HS-27A (cell line): ENCODE data around the gene NUDT16.
"Not testable (repeated sequence)": the region's sequence is repeated elsewhere in the genome, so short reads cannot be mapped to it uniquely, and the experiment has no call there.

Experiments
- DNase-seq: peaks from one replicate; pipeline ENCODE4 v3.0.0-alpha.2; 2012; ENCODE audit warnings: low read depth, missing footprints

NUDT16 gene

DNA sequence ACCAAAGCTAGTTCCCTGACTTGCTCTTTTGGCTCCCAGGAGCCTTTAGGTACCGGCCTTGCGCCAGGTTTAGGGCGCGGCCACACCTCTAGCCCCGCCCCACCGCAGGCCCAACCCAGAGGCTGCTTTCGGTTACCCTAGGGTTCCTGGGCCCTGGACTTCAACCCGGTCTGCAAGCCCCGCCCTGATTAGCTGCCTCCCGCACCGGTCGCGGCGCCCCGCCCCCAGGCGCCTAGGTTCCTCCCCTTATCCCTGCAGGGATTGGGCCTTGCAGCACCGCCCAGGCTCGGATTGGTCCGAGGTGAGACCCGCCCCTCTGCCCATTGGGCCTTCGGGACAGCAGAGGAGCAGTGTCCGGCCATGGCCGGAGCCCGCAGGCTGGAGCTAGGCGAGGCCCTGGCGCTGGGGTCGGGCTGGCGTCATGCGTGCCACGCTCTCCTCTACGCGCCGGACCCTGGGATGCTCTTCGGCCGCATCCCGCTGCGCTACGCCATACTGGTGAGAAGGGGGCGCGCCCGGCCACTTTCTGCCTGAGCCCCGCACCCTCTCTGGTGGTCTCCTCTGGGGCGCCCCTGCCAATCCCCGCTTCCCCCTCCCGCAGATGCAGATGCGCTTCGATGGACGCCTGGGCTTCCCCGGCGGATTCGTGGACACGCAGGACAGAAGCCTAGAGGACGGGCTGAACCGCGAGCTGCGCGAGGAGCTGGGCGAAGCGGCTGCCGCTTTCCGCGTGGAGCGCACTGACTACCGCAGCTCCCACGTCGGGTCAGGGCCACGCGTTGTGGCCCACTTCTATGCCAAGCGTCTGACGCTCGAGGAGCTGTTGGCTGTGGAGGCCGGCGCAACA is at the start of gene NUDT16:
Gene NUDT16, plus strand, starts transcription at position 330 of the 847 bp plus-strand sequence. Its CDS starts 31 bp downstream, at position 361.
- peak; percentile 93 for DNase-seq

DNA sequence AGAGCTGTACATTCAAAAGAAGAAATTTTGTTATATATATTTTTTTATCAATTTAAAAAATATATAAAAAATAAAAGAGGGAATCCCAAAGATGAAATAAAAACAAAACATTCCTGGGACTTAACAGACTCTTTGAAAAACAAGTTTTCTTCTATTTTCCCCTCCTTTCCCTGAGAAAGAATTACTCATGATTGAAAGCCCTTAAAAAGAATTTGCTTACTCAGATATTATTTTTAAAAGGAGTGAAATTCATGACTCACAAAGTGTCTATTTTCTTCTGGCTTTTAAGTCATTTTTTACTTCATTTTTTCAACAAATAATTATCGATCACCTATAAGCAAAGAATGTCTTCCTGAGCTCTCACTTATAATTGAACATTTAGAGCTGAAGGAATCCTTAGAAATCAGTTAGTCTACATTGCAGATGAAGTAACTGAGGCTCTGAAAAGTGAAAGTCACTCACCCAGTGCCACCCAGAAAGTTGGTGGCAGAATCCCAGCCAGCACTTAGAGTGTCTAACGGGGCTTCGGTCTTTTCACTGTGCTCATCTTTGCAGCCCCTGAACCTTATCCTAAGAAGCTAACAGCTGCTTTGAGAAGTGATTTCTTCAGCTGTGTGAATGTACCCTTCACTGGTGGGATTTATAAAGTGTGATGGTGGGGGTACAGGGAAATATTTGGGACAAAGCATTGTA is 42.5 kb upstream of the NUDT16 start:
- DNase-seq, result no peak

DNA sequence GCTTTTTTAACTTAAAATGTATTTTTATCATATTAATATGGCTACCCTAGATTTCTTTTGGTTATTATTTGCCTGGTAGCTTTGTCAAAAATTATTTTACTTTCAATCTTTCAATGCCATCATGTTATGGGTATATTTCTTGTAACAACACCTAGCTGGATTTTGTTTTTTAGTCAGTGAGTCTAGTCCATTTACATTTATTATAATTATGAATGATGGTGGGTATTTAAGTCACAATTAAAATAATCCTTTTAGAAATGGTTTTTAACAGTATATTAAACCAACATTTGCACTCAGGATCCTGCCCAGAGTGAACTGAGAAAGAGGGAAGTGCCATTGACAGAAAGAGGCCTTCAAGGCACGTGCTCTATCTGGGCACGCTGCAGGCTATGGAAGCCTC is 39.8 kb upstream of the NUDT16 start:
- DNase-seq, result no peak

DNA sequence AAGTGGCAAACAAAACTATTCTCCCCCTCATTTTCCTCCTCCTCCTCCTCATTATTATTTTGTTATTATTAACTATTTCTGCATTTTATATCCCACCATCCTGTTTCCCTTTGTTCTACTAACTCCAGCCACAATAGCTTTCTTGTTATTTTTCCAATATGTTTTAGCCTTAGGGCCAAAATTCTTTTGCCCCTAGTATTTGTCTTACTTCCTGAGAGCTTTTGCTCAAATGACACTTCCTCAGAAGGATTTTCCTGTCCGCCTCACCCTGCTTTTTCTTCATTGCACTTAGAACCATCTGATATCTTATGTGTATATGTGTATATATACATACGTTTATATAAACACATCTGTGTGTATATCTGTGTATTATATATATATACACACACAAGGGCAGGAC is 32.7 kb upstream of the NUDT16 start:
- no peak for DNase-seq

DNA sequence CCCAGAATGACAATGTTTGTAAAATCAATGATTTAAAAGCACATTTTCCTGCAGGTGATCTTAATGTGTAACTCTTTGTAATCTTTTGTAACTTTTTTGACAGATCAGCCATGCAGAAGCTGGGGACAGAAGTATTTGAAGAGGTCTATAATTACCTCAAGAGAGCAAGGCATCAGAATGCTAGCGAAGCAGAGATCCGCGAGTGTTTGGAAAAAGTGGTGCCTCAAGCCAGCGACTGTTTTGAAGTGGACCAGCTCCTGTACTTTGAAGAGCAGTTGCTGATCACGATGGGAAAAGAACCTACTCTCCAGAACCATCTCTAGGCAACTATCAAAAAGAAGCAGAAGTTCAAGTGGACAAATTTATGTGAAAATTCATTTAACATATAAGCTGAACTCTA is 32.1 kb upstream of the NUDT16 start:
- DNase-seq, result no peak

DNA sequence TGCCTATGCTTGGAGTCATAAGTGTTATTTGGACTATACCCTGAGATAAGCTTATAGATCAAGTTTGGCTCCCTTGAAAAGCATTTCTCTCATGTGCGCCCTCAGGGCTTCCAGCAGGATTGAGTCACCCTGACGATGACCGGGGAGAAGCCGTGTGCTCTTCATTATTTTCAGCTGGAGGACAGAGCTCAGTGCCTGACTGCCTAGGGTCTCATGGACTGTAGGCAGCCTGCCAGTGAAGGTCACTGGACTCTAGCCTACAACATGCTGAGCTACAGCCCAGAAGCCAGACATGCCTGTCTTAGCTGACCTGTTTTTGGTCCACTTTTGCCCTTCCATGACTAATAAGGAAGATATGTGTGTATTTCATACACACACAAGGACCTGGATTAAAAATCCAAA is 31.6 kb upstream of the NUDT16 start:
- DNase-seq, result no peak

DNA sequence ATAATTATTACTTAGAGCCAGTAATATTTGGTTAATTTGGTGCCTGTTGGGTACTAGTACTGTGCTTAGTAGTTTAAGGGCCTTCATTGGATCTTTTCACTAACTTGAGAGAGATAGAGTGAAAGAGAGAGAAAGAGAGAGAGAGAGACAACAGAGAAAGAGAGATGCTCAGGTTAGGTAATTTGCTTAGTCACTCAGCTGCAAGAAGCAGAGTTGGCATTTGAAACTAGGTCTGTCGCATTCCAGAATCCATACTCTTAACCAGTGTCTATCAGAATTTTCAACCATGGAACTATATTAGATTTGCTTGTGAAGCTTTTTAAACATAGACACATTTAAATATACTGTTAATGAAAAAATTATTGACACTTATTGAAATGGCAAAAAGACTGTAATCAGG is 31.1 kb upstream of the NUDT16 start:
- DNase-seq, result no peak

DNA sequence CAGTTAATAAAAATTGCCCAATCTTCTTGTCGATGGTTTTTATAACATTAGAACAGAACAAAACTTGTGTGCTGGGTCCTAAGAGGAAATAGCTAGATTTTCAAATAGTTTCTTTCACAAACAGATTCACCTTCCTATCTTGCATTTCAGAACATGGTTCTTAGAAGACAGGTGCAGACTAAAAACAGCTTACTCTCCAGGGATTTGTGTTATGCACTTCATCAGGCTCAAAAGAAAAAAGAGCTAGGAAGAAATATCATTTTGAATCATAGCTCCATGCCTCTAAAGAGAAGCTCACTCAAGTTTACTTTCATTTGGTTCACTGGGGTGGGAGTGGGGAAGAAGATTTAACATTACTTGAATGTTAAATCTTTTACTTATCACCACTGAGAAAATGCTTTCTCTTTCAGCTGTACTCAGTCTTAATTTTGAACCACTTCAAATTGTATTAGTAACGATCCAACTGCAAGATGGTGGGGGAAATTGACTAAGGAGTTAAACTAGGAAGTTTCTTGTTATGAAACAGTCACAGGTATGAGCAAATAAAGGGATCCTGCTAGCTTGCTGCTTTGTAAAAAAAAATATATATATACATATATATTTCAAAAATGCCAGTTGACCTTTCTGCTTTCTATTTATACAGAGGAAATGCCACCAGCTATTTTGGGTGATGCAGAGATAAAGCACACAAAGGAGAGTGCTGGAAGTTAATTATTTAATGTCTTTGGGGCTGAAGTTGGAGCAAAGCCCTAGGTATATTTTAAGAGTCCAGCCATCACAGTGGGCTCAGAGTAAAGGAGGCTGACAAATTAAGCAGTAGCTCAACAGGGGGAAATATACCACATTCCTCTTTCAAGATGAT is 28.3 kb upstream of the NUDT16 start:
- no peak for DNase-seq

DNA sequence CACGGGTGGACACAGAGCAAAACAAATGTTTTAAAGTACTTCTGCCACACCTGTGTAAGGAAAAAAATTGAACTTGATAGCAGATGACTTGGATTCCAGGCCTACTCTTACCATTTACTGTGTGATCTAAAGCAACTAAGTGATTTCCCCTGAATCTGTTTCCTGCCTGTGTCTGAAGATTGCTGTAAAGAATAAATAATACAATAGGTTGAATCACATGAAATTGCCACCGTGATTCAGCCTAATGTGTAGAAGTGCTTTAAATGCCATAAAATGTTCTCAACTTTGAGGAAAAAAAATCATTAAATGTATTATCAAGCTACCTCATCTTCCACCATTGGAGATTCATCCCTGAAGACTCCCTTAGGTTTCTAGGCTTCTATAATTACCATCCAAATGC is 27.6 kb upstream of the NUDT16 start:
- DNase-seq, result no peak

DNA sequence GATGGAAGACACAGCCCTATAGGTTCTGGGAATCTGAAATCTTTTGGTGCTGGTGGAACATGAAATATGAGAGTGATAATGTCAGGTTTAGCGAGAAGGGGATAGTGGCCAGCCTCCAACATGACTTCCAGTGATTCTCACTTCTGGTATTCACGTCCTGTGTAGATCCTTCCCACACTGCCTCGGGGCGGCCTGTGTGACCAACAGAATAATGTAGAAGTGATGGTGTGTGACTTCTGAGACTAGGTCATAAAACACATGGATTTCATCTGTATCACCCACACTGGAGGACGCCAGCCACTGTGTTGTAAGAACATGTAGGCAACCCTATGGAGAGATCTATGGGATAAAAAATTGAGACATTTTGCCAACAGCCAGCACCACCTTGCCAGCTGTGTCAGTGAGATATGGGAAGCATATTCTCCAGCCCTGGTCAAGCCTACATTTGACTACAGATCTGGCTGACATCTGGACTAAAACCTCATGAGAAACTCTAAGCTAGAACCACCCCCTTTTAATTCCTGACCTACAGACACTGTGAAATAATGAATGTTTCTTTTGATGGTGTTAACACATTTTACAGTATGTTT is 25.5 kb upstream of the NUDT16 start:
- no peak for DNase-seq

DNA sequence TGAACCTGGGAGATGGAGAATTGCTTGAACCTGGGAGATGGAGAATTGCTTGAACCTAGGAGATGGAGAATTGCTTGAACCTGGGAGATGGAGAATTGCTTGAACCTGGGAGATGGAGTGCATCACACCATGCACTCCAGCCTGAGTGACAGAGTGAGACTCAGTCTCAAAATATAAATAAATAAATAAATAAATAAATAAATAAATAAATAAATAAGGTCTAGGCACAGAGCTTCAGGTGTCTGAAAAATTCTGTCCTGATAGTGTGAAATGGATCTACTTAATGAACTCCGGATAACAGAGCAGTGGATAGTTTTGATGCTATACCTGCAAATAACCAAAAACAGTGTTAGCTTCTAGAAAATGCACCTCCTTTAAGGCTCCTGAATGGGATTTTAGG is 24.3 kb upstream of the NUDT16 start:
- DNase-seq, result no peak

DNA sequence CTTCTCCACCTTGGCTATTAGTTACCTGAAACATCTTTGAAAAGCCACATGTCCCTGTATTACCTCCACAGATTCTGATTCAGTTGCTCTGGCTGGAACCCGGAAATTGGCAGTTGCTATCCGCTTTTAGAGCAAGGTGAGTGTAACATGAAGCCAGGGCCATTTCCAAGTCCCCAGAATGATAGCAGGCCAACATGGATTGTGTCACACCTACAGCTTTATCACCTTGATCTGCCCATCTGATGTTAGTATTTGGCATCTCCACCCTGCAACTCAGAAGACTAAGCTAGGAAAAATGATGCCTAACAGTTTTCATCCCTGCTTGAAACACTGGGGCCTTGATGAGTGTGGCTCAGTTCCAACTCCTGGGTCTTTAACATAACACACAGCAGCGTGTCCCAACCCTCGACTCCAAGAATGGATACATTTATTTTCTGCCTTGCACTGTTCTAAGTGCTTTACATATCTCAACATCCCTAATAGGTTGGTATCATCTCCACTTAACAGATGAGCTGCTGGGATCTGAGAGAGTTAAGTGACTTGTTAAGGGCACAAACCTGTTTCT is 21.3 kb upstream of the NUDT16 start:
- DNase-seq, result no peak

DNA sequence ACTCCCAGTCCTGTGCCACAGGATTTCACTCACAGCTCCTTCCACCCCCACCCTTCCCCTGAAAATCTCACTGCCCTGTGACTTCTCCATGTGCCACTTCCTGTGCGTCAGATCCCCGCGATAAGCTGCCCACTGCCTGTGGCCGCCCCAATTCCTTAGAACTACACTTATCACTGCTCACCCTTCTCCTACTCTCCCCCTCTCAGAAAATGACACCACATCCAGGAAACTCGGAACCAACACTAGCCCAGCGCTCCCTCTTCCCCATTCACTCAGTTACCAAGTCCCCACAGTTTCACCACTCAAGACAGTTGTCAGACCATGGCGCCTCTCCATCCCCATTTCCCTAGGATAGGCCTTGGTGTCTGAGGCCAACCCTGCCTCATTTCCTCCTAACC is 20.5 kb upstream of the NUDT16 start:
- DNase-seq, result not testable (repeated sequence)

DNA sequence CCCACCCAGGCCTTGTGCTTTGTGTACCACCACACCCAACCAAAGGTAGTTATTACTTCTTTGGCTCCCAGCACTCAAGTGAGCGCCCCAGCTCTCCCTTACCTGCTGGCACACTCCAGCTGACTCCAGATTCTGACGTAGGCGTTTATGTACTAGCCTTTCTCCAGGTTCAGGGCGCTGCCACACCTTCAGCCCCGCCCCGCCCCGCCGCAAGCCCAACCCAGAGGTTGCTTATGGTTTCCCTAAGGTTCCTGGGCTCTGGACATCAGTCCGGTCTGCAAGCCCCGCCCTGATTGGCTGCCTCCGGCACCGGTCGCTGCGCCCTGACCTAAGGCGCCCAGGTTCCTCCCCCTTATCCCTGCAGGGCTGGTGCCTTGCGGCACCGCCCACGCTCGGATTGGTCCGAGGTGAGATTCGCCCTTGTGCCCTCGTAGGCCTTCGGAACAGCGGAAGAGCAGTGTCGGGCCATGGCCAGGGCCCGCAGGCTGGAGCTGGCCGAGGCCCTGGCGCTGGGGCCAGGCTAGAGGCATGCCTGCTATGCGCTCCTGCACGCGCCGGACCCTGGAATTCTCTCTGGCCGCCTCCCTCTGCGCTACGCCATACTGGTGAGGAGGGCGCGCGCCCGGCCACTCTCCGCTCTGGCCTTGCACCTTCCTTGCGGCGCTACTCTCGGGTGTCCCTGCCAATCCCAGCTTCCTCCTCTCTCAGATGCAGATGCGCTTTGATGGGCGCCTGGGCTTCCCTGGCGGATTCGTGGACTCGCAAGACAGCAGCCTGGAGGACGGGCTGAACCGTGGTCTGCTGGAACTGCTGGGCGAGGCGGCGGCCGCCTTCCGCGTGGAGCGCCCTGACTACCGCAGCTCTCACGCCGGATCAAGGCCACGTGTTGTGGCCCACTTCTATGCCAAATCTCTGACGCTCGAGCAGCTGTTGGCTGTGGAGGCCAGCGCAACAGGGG is 19.8 kb upstream of the NUDT16 start:
- DNase-seq, result no peak

DNA sequence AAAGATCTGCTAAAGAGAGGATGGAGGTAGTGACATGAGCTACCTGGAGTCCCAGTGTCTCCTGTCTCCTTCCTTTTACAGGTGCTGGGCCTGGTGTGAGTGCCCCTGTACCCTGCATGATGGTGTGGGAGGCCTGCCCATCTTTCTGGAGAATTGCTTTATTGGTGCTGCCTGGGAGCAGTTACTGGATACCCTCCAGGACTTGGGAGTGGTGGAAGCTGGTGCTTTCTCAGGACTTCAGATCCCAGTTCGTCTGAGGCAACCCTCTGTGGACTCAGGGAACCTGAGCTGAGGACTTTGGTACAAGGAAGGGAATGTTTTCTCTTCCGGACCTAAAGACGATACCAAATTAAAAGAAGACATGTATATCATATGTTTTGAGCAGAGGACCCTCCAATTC is 18.3 kb upstream of the NUDT16 start:
- no peak for DNase-seq

DNA sequence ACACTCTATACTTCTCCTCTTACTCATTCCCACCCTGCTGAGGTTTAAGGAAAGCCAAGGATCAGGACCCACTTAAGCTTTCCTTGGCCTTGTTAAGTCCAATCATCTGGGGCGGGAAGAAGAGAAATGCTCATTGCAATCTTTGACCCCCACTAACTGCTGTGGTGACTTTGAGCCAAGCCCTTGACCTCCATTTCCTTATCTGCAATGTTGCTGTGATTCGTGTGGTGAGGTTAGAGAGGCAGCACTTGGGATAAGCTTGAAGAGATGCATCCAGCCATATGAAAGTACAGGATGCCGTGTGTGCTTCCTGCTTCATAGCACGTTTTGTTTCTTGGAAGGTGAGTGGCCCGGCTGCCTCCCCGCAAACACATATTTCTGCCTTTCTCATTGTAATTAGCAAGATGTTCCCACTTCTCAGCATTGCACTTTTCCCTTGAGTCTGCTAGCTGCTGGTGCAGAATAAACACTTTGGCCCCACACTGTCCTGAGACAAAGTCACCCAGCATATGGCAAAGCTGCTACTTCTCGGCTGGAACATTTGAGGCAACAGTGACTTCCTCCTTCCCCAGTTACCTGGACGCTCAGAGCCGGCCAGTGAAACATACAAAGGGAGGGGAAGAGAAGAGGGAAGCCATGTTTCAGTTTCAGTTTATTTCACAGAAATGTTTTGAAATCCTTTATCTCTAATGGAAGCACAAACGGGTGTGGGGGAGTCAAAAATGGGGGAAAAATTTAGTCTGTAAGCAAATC is 10.5 kb upstream of the NUDT16 start:
- DNase-seq, result no peak

DNA sequence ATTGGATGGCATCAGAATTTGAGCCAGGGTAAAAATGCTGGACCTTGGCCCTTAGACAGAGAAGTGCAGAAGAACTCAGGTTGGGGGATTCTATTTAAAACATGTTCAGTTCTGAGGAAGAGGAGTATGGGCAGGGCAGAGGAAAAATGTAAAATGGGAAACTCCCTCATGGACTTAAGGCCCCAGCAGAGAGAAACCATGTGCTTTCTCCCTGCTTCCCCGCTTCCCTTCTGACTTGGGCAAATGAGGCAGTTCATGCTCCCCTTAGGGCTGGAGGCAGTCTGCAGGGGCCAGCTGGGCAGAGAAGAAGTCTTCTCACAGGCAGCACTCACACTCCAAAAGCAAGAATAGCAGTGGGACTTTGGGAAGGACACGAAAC is 9.9 kb upstream of the NUDT16 start:
- no peak for DNase-seq

DNA sequence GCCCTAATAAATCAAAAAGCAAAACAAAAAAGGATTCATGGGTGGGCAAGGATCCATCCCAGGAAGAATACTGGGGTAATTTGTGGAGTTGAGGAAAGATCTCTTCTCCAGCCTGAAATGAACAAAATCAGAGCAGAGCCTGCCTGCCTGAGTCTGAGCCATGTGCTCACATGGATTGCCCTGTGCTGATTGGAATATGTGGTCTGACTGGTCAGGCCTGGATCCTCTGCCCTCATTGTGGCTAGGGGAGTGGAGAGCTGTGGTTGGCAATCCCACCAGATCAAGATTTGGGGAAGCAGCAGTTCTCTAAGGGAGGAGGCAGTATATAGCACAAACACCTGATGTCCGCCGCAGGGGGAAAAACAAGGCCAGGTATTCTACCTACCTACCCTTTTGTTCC is 6.8 kb upstream of the NUDT16 start:
- DNase-seq, result no peak

DNA sequence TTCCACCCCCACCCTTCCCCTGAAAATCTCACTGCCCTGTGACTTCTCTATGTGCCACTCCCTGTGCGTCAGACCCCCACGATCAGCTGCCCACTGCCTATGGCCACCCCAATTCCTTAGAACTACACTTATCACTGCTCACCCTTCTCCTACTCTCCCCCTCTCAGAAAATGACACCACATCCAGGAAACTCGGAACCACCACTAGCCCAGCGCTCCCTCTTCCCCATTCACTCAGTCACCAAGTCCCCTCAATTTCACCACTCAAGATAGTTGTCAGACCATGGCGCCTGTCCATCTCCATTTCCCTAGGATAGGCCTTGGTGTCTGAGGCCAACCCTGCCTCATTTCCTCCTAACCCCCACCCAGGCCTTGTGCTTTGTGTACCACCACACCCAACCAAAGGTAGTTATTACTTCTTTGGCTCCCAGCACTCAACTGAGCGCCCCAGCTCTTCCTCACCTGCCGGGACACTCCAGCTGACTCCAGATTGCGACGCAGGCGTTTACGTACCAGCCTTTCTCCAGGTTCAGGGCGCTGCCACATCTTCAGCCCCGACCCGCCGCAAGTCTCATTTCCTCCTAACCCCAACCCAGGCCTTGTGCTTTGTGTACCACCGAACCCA is 641 bp upstream of the NUDT16 start:
- DNase-seq, result not testable (repeated sequence)
